Measurements from ENCODE around the gene LRCOL1. TPM values are rescaled to one million over a fixed set of nuclear protein-coding genes. Genes with fewer than 3 reads are reported as not detected.
A peak's percentile ranks its signal among the peaks of the same experiment; 100 is the strongest.

LRCOL1 gene
- total RNA-seq, 1 donor from 2014 or later = not detected

DNA sequence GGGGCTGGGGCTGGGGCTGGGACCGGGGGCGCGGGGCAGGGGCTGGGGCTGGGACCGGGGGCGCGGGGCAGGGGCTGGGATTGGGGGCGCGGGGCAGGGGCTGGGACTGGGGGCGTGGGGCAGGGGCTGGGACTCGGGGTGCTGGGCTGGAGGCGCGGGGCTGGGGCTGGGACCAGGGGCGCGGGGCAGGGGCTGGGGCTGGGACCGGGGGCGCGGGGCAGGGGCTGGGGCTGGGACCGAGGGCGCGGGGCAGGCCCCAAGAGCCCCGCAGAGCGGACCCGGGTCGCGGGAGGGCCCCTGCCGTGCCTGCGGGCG, 8.6 kb upstream of the LRCOL1 start:
- intact Hi-C loops (cut with micrococcal nuclease) = loop anchor here (10.0 kb wide), 1 partner anchor 464 kb away; no protein-coding TSS in a partner anchor
- Mint-ChIP-seq H3K36me3 (ENCODE audit: low read depth) (peaks cover 8% of the 10 kb centered on the region), H3K4me3 (no peak overlapping the region), H3K27me3 (peaks cover 20% of the 10 kb centered on the region), H3K9me3 (peaks cover 6% of the 10 kb centered on the region), H3K4me1 (peaks cover 7% of the 10 kb centered on the region), H3K27ac (no peak overlapping the region)
- no peak for DNase-seq

GRCh38 chr12:132618683-132619043, 8.3 kb upstream of the LRCOL1 start, which contains the start of gene P2RX2:
Gene P2RX2 (plus strand): TSS chr12:132618776. CDS start chr12:132618817, 41 bp downstream.
- no peak within 1 kb of the TSS for H3K27ac Mint-ChIP-seq
- no peak within 1 kb of the TSS for H3K4me3 Mint-ChIP-seq
- peaks cover 7% of the 10 kb centered on the region for H3K4me1 Mint-ChIP-seq
- H3K9me3 Mint-ChIP-seq = peaks cover 6% of the 10 kb centered on the region
- peaks cover 20% of the 10 kb centered on the region for H3K27me3 Mint-ChIP-seq
- DNase-seq = no peak
- intact Hi-C loops (cut with micrococcal nuclease) = loop anchor here (10.0 kb wide), 1 partner anchor 464 kb away; no protein-coding TSS in a partner anchor
- H3K36me3 Mint-ChIP-seq (ENCODE audit: low read depth) = peaks cover 6% of the 10 kb centered on the region

DNA sequence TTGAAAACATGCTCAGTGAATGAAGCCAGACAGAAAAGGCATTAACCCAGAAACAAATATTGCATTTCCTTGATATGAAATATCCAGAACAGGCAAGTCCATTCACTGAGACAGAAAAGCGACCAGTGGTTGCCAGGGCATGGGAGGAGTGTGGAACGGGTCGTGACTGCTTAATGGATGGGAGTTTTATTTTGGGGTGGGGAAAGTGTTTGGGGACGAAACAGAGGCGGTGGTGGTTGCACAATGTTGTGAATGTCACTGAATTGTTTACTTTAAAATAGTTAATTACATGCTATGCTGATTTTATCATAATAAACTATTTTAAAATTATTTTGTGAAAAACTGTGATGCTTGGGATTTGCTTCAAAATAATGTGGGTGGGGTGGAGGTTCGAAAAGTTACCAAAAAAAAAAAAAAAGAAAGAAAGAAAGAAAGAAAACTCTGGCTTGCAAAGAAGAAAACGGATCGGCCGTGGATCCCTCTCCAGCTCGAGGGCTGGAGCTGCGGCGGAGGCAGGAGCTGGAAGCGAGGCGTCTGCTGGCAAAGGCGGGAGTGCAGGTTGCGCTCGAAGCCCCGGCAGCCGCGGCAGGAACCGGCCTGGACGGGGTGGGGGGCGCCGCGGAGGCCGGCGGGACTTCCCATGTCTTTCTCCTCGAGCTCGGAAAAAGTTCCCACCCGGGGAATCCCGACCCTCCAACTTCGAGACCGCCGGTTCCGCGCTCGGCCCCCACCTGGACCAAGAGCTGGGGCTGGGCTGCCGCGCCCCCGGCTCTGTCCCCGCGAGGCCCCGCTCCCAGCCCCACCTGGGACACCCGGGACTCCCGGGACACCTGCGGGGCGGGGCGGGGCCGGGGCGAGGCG, 7.7 kb upstream of the LRCOL1 start:
- Mint-ChIP-seq H3K36me3 (ENCODE audit: low read depth) (peaks cover 3% of the 10 kb centered on the region), H3K9me3 (peaks cover 6% of the 10 kb centered on the region), H3K27me3 (peaks cover 20% of the 10 kb centered on the region), H3K4me3 (no peak overlapping the region), H3K27ac (no peak overlapping the region), H3K4me1 (peaks cover 7% of the 10 kb centered on the region)
- DNase-seq = no peak
- intact Hi-C loops (cut with micrococcal nuclease) = loop anchor here (10.0 kb wide), 1 partner anchor 463 kb away; no protein-coding TSS in a partner anchor

GRCh38 chr12:132617135-132617701, 6.8 kb upstream of the LRCOL1 start:
- no peak for DNase-seq
- H3K4me3 Mint-ChIP-seq = no peak overlapping the region
- H3K4me1 Mint-ChIP-seq = peaks cover 4% of the 10 kb centered on the region
- peaks cover 21% of the 10 kb centered on the region for H3K27me3 Mint-ChIP-seq
- H3K36me3 Mint-ChIP-seq (ENCODE audit: low read depth) = peaks cover 3% of the 10 kb centered on the region
- H3K9me3 Mint-ChIP-seq = peaks cover 6% of the 10 kb centered on the region
- no peak overlapping the region for H3K27ac Mint-ChIP-seq
- intact Hi-C loops (cut with micrococcal nuclease) = loop anchor here (10.0 kb wide), 1 partner anchor 462 kb away; no protein-coding TSS in a partner anchor

- no peak for DNase-seq
- Mint-ChIP-seq H3K27ac (no peak overlapping the region), H3K9me3 (peaks cover 6% of the 10 kb centered on the region), H3K4me1 (peaks cover 4% of the 10 kb centered on the region), H3K27me3 (peaks cover 29% of the 10 kb centered on the region), H3K36me3 (ENCODE audit: low read depth) (peaks cover 3% of the 10 kb centered on the region), H3K4me3 (no peak overlapping the region)
- intact Hi-C loops (cut with micrococcal nuclease) = loop anchor here (1.0 to 10.0 kb wide), 3 partner anchors 15 to 461 kb away; no protein-coding TSS in a partner anchor
Observed at GRCh38 chr12:132615579-132616038, 5.2 kb upstream of the LRCOL1 start.

DNA sequence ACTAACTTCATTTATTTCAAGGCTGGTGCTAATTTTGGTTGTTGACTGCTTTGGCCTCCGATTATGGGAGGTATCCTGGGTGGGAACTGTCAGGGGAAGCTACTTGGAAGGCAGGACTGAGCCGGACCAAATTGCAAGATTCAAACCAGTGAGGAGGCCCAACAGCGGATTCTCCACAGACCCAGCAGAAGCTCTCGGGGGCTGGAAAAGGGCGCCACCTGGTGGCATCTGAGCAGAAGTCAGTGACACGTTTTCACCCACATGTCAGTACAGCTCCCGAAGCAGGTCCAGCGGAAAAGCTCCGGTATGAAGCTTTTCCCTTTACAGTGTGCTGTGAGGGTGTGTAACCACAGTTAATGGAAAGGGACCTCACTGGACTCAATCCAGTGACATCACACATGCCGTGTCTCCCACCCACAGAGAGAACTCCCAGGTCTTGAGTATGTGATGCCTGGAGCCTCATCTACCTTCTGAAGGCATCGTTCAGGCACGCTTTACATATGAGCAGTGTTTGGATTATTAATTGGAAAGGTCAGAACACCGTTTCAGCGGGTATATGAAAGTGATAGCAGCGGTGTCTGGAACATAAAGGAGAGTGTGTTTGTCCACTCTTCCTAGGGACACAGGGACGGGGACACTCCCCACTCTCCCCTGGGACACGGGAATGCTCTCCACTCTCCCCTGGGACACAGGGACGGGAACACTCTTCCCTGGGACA, 4.6 kb upstream of the LRCOL1 start:
- peaks cover 33% of the 10 kb centered on the region for H3K27me3 Mint-ChIP-seq
- peaks cover 4% of the 10 kb centered on the region for H3K4me1 Mint-ChIP-seq
- H3K27ac Mint-ChIP-seq = peak overlapping the region; percentile 54
- intact Hi-C loops (cut with micrococcal nuclease) = loop anchor here (1.0 to 10.0 kb wide), 3 partner anchors 14 to 460 kb away; no protein-coding TSS in a partner anchor
- peaks cover 3% of the 10 kb centered on the region for H3K36me3 Mint-ChIP-seq (ENCODE audit: low read depth)
- H3K9me3 Mint-ChIP-seq = peaks cover 6% of the 10 kb centered on the region
- peak; percentile 93 for DNase-seq
- H3K4me3 Mint-ChIP-seq = no peak overlapping the region

DNA sequence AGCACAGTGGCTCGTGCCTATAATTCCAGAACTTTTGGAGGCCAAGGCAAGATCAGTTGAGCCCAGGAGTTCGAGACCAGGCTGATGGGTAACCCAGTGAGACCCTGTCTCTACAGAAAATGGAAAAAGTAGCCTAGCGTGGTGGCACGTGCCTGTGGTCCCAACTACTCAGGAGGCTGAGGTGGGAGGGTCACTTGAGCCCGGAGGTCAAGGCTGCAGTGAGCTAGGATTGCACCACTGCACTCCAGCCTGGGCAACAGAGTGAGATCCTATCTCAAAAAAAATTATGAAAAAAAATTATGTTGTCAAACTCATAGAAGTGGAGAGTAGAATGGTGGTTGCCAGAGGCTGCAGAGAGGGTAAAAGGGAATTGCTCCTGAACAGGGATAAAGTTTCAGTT, 3.6 kb upstream of the LRCOL1 start:
- no peak overlapping the region for H3K4me3 Mint-ChIP-seq
- DNase-seq = no peak
- peaks cover 3% of the 10 kb centered on the region for H3K36me3 Mint-ChIP-seq (ENCODE audit: low read depth)
- intact Hi-C loops (cut with micrococcal nuclease) = loop anchor here (2.0 to 10.0 kb wide), 2 partner anchors 13 to 459 kb away; no protein-coding TSS in a partner anchor
- H3K27me3 Mint-ChIP-seq = peaks cover 40% of the 10 kb centered on the region
- H3K4me1 Mint-ChIP-seq = peaks cover 4% of the 10 kb centered on the region
- peaks cover 6% of the 10 kb centered on the region for H3K9me3 Mint-ChIP-seq
- H3K27ac Mint-ChIP-seq = no peak overlapping the region

DNA sequence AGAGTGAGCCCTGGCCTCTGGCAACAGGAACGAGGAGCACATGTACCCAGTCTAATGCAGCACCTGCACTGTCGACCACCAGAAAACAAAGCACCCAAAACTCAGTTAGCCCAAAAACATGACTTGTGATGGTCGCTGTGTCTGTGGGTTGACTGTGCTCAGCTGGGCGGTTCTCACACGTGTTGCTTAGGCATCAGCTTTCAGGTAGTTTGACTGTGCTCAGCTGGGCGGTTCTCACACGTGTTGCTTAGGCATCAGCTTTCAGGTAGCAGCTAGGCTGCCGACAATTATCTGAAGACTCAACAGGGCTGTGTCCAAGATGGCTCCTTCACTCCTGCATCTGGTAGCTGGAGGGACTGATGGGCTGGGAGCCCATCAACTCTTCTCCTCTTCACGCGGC, 1.2 kb upstream of the LRCOL1 start:
- H3K4me1 Mint-ChIP-seq = peaks cover 6% of the 10 kb centered on the region
- intact Hi-C loops (cut with micrococcal nuclease) = loop anchor here (10.0 kb wide), 1 partner anchor 457 kb away; no protein-coding TSS in a partner anchor
- H3K36me3 Mint-ChIP-seq (ENCODE audit: low read depth) = no peaks in the 10 kb centered on the region

DNA sequence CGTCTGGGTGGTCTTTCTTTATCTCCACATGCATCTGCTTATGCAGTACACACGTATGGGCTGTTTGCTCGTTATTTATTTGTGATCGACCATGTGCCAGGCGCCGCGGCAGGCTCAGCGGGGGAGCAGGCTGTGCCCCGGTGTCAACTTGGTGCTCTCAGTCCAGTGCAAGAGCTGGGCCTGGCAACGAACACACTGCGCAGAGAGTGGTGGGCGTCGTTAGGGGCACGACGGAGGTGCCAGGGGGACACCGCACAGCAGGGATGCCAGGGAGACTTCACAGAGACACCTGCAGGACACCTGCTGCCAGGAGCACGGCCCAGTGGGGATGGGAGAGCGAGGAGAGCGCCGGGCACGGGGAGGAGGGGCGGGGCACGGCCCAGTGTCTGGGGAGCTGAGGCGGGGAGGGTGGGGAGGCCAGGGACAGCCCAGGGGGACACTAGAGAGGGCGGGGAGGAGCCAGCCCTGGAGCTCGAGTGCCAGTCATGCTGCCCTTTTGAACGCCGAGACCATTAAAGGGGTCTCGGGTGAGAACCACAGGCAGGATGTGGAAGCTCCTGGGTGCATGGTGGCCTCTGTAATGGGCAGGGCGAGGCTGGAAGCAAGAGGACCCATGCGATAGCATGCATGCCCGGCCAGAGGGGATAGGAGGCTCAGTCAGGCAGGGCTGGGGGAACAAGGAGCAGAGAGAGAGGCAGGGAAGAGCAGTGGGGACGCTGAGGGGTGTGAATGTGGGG, 652 bp upstream of the LRCOL1 start:
- Mint-ChIP-seq H3K27me3 (peaks cover 43% of the 10 kb centered on the region), H3K27ac (no peak overlapping the region), H3K36me3 (ENCODE audit: low read depth) (no peaks in the 10 kb centered on the region), H3K4me3 (no peak overlapping the region), H3K4me1 (peaks cover 9% of the 10 kb centered on the region), H3K9me3 (no peaks in the 10 kb centered on the region)
- no peak for DNase-seq
- intact Hi-C loops (cut with micrococcal nuclease) = loop anchor here (10.0 kb wide), 1 partner anchor 456 kb away; no protein-coding TSS in a partner anchor

More for the DNA sequence above, 1.2 kb upstream of the LRCOL1 start:
- no peak for DNase-seq
- Mint-ChIP-seq H3K27me3 (peaks cover 40% of the 10 kb centered on the region), H3K4me3 (no peak overlapping the region), H3K27ac (no peak overlapping the region), H3K9me3 (no peaks in the 10 kb centered on the region)

GRCh38 chr12:132608231-132609171, 1.9 kb downstream of the LRCOL1 start:
- no peaks in the 10 kb centered on the region for H3K36me3 Mint-ChIP-seq (ENCODE audit: low read depth)
- no peaks in the 10 kb centered on the region for H3K9me3 Mint-ChIP-seq
- no peak for DNase-seq
- intact Hi-C loops (cut with micrococcal nuclease) = no loop called here
- H3K27me3 Mint-ChIP-seq = peaks cover 40% of the 10 kb centered on the region
- peaks cover 4% of the 10 kb centered on the region for H3K4me1 Mint-ChIP-seq
- H3K4me3 Mint-ChIP-seq = no peak overlapping the region
- no peak overlapping the region for H3K27ac Mint-ChIP-seq

GRCh38 chr12:132606927-132607326, 3.5 kb downstream of the LRCOL1 start:
- peaks cover 4% of the 10 kb centered on the region for H3K4me1 Mint-ChIP-seq
- no peak overlapping the region for H3K27ac Mint-ChIP-seq
- no peaks in the 10 kb centered on the region for H3K9me3 Mint-ChIP-seq
- H3K27me3 Mint-ChIP-seq = peaks cover 47% of the 10 kb centered on the region
- no peak overlapping the region for H3K4me3 Mint-ChIP-seq
- no peaks in the 10 kb centered on the region for H3K36me3 Mint-ChIP-seq (ENCODE audit: low read depth)
- no peak for DNase-seq
- intact Hi-C loops (cut with micrococcal nuclease) = no loop called here

- Mint-ChIP-seq H3K27ac (no peak overlapping the region), H3K4me3 (no peak overlapping the region), H3K27me3 (peaks cover 48% of the 10 kb centered on the region), H3K4me1 (peaks cover 4% of the 10 kb centered on the region), H3K36me3 (ENCODE audit: low read depth) (no peaks in the 10 kb centered on the region), H3K9me3 (no peaks in the 10 kb centered on the region)
- intact Hi-C loops (cut with micrococcal nuclease) = no loop called here
- DNase-seq = no peak
Observed at GRCh38 chr12:132606466-132606865, 3.9 kb downstream of the LRCOL1 start.
